IPS-18c (cell line): ENCODE results near the gene USP13.

Source experiments
- H3K4me3 ChIP-seq: 2 replicates; pipeline ENCODE4 v1.7.0; 2013; ENCODE audit warnings: low read depth, mild to moderate bottlenecking, low read length, moderate library complexity; ENCODE audit not compliant: insufficient read depth
- H3K9me3 ChIP-seq: one replicate; pipeline ENCODE4 v1.6.1; 2013; ENCODE audit warnings: mild to moderate bottlenecking, low read length, moderate library complexity; ENCODE audit not compliant: control insufficient read depth, insufficient read depth

USP13 gene

DNA sequence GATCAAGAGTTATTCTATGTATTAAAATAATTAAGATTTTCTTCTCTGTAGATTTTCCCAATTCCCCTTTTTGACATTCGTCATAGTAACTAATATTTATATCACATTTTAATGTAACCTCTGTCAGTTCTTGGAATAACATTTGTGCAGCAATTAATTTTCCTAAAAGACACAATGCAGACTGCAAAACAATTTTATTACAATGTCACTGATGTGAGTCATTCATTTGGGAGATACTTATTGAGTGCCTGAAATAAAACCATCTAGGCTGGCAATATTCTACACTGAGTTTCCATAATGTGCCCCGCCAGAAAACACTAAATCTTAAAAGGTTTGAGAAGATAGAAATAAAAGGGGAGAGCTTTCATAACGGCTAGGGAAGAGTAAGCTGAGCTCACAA is 6.7 kb upstream of the USP13 start:
- no peaks in the 10 kb centered on the region for H3K9me3 ChIP-seq
- no peak overlapping the region for H3K4me3 ChIP-seq

DNA sequence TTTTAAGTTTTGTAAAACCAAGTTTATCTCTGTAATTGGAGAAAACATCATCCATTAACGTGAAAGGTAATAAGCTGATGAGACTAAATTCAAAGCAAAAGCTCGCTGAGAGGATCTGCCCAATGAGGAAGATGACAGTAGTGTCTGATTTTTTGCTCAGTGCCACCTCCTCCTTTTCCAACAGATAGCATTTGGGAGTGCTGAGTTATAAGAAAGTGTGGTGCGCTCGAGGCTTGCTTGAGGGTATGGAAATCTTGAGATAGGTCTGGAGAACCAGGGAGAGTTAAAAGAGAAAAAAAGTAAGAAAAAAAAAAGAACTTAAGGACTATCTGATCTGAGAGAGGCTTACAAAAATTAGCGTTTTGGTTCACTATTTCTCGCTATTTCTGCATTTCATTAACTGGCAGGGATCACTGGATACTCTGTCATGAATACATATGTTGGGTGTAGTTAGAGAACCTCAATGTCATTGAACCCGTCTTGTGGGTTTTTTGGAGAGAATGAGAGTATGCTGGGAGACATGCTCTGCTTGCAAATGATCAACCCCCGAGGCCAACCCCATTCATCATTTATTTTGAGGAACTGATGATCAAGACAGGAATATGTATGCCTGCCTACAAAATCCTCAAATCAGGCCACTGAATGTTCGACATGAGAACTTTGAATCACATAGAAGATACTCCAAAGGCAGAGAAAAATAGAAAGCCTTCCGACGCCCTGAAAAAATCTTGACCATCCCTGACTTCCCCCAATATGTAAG is 973 bp upstream of the USP13 start:
- H3K4me3 ChIP-seq = peak overlapping the region; percentile 93
- no peaks in the 10 kb centered on the region for H3K9me3 ChIP-seq

DNA sequence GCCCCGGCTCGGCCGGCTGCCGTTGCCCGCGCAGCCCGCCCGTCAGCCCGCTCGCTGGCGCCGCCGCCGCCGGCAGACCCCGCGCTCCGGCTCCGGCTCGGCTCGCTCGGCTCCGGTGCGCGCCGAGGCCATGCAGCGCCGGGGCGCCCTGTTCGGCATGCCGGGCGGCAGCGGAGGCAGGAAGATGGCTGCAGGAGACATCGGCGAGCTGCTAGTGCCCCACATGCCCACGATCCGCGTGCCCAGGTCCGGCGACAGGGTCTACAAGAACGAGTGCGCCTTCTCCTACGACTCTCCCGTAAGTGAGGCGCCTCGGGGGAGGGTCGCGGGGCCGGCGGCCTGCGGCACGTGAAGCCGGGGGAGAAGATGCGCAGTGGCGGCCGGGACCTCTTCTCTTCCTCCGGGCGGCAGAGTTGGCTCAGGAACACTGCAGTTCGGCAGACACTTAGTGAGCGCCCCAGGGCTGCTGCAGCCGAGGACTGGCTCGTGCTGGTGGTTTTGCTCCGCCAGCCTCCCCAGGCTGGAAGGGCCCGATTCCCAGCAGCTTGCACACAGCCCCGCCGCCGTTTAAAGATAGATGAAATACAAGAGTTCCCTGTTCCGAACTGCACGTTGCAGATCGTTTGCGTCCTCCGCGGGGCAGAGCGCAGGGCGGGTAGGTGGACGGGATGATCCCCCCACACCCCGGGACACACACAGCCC is 407 bp downstream of the USP13 start:
- peak overlapping the region; percentile 93 for H3K4me3 ChIP-seq

DNA sequence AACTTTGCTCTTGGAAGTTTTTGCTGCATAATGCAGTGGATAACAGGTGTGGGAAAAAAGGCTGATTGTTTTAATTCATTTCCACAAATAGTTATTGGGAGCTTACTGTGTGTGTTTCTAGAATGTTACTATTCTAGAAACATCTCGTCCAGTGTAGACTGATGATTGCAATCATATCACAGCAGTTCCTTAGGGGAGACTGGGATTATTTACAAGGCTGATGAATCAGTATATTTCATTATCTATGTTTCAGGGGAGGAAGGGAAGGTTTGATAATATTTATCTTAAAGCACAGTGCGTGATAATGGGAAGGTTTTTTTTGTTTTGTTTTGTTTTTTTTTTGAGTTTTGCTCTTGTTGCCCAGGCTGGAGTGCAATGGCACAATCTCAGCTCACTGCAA is 2.4 kb downstream of the USP13 start:
- H3K4me3 ChIP-seq = no peak overlapping the region

More for the DNA sequence above, 407 bp downstream of the USP13 start:
- no peaks in the 10 kb centered on the region for H3K9me3 ChIP-seq

DNA sequence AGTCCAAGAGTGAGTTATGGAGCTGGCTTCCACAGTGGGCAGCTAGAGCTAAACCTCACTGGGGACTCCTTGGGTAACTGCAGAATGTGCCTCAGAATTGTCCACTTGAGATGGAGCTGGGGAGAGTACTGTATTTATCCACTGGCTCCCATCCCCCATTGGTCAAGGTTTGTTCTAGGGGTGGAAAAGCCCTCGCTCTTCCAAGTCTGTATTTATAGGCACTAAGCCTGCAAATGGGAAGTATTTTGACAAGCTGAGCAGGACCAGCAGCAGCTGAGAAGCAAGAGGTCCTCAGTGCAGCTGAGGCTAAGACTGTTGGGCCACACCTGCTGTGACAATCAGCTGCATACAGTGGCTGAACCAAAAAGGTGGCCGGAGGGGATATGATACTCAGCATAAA is 5.8 kb downstream of the USP13 start:
- H3K4me3 ChIP-seq = no peak overlapping the region
- H3K9me3 ChIP-seq = no peaks in the 10 kb centered on the region

More for the DNA sequence above, 2.4 kb downstream of the USP13 start:
- no peaks in the 10 kb centered on the region for H3K9me3 ChIP-seq

DNA sequence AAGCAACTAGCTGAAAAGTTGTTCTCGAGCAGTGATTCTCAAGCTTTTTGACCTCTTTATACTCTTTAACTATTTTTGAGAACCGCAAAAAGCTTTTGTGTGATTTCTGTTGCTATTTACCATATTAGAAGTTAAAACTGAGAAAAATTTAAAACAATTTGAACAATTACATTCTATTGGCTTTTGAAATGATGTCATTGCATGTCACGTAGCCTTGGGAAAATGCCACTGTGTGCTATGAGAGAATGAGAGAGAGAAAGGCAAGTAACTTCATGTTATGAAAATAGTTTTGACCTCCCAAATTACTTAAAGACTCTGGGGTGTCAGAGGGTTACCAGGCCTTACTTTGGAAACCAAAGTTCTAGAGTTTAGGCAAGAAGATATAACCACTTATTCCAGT is 8.0 kb downstream of the USP13 start:
- Histone ChIP-seq H3K4me3 (no peak overlapping the region), H3K9me3 (no peaks in the 10 kb centered on the region)

DNA sequence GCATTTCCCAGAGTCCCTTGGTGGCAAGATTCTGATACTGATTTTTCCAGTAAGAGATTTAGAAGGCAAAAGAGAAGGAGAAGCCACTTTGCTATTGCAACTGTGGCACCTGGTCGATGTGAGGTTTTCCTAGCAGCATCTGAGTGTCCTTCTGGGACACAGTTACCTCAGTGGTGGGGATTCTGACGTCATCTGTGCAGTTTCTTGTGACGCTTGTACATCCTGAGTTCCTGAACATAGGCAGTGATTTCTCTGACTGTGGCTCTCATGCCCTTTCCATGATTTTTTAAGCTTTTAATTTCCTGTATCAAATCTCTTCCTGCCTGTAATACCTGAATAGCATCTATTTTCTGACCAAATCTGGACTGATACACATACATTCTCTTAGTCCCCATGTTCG is 8.9 kb downstream of the USP13 start:
- Histone ChIP-seq H3K9me3 (no peaks in the 10 kb centered on the region), H3K4me3 (no peak overlapping the region)

DNA sequence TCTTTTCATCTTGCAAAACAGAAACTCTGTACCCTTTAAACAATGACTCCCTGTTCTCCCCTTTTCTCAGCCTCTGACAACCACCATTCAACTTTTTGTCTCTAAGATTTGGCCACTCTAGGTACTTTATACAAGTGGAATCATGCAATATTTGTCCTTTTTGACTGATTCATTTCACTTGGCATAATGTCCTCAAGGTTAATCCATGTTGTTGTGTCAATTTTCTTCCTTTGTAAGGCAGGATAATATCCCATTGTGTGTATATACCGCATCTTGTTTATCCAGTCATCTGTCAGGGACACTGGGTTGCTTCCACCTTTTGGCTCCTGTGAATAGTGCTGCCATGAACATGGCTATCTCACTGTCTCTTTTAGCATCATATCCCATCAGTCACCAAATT is 10.3 kb downstream of the USP13 start:
- H3K9me3 ChIP-seq = no peaks in the 10 kb centered on the region
- H3K4me3 ChIP-seq = no peak overlapping the region

DNA sequence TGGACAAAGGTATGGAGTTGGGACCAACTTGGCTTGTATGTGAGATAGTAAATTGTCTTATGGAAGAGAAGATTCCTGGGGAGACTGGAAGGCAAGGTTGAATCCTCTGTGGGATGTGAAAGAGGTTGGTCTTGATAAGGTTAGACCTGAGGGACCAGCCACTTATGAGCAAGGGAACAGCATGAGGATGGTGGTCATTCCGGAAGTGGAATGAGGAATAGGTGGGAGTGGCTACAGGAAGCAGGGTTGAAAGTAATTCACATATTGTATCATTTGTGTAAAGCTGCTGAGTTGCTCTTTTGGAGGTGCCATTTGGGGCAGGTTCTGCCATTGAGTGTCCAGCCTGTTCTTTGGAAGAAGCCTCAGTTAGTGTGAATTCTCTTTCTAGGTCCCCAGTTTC is 13.2 kb downstream of the USP13 start:
- Histone ChIP-seq H3K9me3 (no peaks in the 10 kb centered on the region), H3K4me3 (no peak overlapping the region)

DNA sequence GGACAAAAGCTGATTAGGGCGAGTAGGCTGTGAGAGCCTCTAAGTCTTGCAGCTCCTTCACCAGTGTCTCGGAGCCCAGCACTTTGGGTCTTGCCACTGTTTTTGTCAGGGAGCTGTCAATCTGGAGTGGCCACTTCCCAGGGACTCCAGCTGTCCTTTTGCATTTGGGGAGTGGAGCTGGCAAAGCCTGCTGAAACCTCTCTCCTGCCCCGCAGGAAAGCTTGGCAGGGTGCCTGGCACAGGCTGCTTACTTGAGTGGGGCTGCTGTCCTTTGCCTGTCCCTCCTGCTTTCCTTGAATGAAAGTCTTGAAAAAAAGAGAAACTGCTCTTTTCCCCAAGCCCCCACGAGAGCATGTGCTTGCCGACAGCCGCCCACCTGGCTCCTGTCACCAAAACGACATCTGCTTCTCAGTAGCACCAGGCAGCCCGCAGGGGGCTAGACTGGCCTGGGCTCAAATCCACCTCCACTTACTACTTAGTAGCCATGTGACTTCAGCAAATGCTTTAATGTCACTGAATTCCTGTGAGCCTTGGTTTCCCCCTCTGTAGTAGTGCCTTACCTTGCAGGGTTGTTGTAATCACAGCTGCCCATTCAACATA is 13.7 kb downstream of the USP13 start:
- no peak overlapping the region for H3K4me3 ChIP-seq
- H3K9me3 ChIP-seq = no peaks in the 10 kb centered on the region

DNA sequence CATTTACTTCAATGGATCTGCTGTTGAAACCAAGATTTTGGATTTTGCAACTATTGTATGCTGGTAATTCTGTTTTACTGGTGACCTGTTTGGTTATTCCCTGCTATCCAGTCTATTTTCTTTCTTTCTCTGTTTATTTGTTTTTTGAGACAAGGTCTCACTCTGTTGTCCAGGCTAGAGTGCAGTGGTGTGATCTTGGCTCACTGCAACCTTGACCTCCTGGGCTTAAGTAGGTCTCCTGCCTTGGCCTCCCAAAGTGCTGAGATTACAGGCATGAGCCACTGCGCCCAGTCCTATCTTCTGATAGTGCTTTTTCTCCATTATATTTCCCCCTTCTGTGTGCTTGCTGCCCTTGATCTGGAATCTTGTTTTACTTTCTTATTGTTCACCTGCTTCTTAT is 15.6 kb downstream of the USP13 start:
- Histone ChIP-seq H3K9me3 (no peaks in the 10 kb centered on the region), H3K4me3 (no peak overlapping the region)

DNA sequence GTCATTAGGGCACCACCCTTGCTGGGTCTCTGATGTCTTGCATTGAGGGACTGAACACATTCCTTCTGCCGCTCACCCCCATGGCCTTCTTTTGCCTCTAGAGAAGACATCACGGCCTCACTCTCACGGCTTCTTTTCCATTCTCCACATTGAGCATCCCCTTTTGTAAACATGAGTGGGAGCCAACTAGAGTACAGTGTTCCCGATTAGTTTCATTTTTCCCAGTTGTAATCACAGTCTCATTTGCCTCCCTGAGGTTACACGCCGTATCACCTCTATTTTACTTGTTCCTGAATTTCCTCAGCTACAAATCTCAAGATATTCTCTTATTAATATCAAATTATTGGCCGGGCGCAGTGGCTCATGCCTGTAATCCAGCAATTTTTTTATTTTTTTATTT is 17.5 kb downstream of the USP13 start:
- no peaks in the 10 kb centered on the region for H3K9me3 ChIP-seq
- no peak overlapping the region for H3K4me3 ChIP-seq

DNA sequence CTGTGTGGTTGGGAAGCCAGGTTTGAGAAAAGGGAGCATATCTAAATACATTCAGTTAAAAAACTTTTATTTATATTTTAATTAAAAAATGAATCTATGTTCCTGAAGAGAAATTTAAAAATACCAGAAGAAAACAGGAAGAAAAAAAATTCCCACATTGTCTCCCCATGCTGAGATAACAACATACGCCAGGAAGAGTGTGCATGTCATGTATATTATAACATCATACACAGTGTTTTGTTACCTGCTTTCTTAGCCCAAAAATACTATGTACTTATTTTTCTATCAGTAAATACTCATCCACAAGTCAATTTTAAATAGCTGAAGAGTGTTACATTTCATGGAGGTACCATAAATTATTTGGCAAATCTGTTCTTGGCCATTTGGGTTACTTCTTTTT is 18.5 kb downstream of the USP13 start:
- Histone ChIP-seq H3K9me3 (no peaks in the 10 kb centered on the region), H3K4me3 (no peak overlapping the region)

DNA sequence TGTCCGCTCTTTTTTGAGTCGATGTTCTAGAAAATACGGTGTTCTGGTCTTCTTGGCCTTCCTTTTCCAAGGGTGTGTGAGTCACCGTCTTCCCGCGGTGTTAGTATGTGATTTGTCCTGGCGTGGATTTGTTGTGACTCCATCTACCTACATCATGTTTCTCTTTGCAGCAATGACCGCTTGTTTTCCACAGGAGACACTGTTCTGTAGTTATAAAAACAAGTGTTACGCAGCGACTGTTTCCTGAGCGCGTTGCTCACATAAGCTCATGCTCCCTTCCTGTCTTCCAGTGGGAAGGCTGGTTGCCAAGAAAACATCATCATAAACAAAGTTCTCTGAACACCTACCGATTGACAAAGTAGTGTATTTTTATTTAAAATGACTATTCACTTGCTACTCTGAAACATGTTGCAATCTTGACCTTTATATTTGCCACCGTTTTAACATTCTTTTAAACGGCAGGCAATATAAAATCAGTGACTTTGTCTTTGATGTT is 19.0 kb downstream of the USP13 start:
- H3K4me3 ChIP-seq = no peak overlapping the region
- no peaks in the 10 kb centered on the region for H3K9me3 ChIP-seq

DNA sequence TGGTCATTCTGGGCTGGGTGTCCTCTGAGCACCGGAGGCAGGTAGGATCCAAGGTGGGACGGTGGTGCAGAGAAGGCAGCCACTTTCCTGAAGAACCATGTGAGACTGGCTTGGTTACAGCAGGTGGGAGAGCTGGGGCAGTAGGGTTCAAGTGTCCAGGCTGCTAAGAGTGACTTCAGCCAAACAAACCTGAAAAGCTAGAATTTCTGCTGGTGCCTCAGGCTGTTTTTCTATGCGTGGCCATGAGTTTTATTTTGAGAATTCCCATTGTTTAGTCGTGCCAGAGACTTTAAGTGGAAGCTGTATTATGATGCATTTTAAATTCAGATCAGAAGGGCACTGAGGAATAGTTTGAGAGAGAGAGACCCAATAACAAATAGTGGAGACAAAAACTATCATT is 20.1 kb downstream of the USP13 start:
- Histone ChIP-seq H3K4me3 (no peak overlapping the region), H3K9me3 (no peaks in the 10 kb centered on the region)

DNA sequence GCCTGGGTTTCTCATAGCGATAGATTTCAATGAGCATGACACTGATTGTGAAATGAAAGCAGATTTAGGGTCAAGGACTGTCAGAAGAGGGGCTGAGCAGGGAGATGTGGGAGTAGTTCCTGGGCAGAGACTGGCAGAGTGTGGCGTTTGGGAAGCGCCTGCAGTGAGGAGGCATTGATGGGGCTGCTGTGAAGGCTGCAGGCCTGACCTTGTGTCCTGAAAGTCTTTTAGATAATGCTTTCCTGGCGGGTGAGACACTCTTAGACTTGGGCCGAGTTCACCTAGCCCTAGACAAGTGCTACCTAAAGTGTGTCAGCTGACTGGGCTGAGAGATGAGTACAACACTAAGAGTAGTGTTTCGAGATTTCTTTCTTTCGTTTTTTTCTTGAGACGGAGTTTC is 20.7 kb downstream of the USP13 start:
- Histone ChIP-seq H3K9me3 (no peaks in the 10 kb centered on the region), H3K4me3 (no peak overlapping the region)

DNA sequence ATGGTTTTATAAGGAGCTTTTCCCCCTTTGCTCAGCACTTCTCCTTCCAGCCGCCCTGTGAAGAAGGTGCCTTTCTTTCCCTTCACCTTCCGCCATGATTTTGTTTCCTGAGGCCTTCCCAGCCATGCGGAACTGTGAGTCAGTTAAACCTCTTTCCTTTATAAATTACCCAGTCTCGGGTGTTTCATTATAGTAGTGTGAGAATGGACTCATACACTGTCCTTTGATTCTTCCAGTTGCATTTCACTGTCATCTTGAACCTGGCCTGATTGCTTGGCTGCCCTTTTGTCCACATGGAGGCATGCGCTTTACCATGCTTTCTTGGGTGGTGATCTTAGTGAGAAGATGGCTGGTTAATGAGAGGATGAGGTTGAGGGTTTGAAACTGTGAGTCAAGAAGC is 23.2 kb downstream of the USP13 start:
- Histone ChIP-seq H3K9me3 (no peaks in the 10 kb centered on the region), H3K4me3 (no peak overlapping the region)

DNA sequence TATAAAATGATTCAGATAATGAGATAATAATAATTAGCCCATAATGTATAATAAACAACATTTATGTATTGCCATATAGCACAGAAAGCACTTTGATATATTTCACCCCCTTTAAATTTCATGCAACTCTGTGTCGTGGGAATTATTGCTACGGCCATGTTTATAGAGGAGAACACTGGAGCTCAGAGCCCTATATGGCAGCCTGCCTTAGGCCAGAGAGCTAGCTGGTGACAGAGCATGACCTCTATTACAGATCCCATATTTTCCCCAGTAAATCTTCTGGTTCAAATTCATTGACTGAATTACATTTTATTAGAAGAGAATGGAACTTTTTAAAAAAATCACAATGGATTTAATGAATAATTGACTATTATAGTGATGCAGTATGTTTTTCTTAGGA is 25.0 kb downstream of the USP13 start:
- no peaks in the 10 kb centered on the region for H3K9me3 ChIP-seq

More for the DNA sequence above, 25.0 kb downstream of the USP13 start:
- no peak overlapping the region for H3K4me3 ChIP-seq
